Mucosa of descending colon (tissue), 3 donors: Measurements from ENCODE around the gene CD248. TPM values are rescaled to one million over a fixed set of nuclear protein-coding genes. Genes with fewer than 3 reads are reported as not detected.

Source experiments
- ATAC-seq: fragments of 200-7000 bp; cut with Tn5 transposase; one replicate; pipeline ENCODE4 v1.9.1; 2020; ENCODE audit warnings: mild to moderate bottlenecking, moderate library complexity
- DNase-seq, 3 donors: peaks; one replicate each; pipeline ENCODE4 v3.0.0-alpha.2; 2020
- H3K36me3 ChIP-seq: fragments of 200-600 bp; one replicate; pipeline ENCODE4 v1.8.0; 2021; ENCODE audit warnings: low read depth, mild to moderate bottlenecking
- H3K4me1 ChIP-seq: fragments of 200-600 bp; one replicate; pipeline ENCODE4 v1.8.0; 2021; ENCODE audit warnings: low read depth, mild to moderate bottlenecking
- H3K4me3 ChIP-seq: fragments of 200-600 bp; one replicate; pipeline ENCODE4 v1.8.0; 2021; ENCODE audit warnings: mild to moderate bottlenecking
- H3K9me3 ChIP-seq: fragments of 200-600 bp; one replicate; pipeline ENCODE4 v1.8.0; 2021; ENCODE audit warnings: mild to moderate bottlenecking
- CTCF ChIP-seq: fragments of 200-600 bp; IDR thresholded peaks from one replicate; pipeline ENCODE4 v1.8.0; 2022; ENCODE audit warnings: antibody characterized with exemption, mild to moderate bottlenecking
- intact Hi-C, 2 donors: fragments of 100-400 bp; cut with DNase I in 1 of 2; cut with micrococcal nuclease in 1 of 2; formaldehyde crosslinking; loops; one replicate each; pipeline versions ENCODE4 v1.11.0 to v1.11.1; 2022; cut with DNase I, micrococcal nuclease
- total RNA-seq, 3 donors: library from RNA; stranded (reverse); fragmentation: NEBNext Ultra II Directional in 2 of 3; extraction: Animal tissue kit (Norgen Biotek cat#: 25700) in 2 of 3; gene quantifications; one replicate each; pipeline versions ENCODE4 v1.2.1 to v1.2.4, GENCODE V29; 2021 to 2023
- donor health status: DM: no; HTN: no; CAD: no; lungs with moderate emphysema.
- donor health status: DM: no; HTN: no; CAD: no.
- donor health status: DM: no; HTN: yes; CAD: no.

The CD248 gene
- total RNA-seq, 3 donors from 2014 or later, result 4.5 to 37.7 (median 28.5) TPM

- H3K9me3 ChIP-seq, result no peaks in the 10 kb centered on the region
- peak in 1 of 3 donors; percentile 50 for DNase-seq
- TF ChIP-seq CTCF, result no peak
- no peak for ATAC-seq
- H3K36me3 ChIP-seq, result no peaks in the 10 kb centered on the region
- intact Hi-C loops, result no loop called here
- peaks cover 13% of the 10 kb centered on the region for H3K4me1 ChIP-seq
- no peak overlapping the region for H3K4me3 ChIP-seq
Measured at GRCh38 chr11:66294626-66295620, 21.9 kb downstream of the CD248 start.

- DNase-seq (peak in 1 of 3 donors; percentile 34), ATAC-seq (no peak)
- Histone ChIP-seq H3K4me1 (peaks cover 19% of the 10 kb centered on the region), H3K4me3 (no peak overlapping the region), H3K36me3 (no peaks in the 10 kb centered on the region), H3K9me3 (no peaks in the 10 kb centered on the region)
- TF ChIP-seq CTCF, result no peak
- intact Hi-C loops, result no loop called here
Measured at GRCh38 chr11:66293777-66294625, 22.8 kb downstream of the CD248 start.

GRCh38 chr11:66293352-66293751 is 23.5 kb downstream of the CD248 start:
- no peaks in the 10 kb centered on the region for H3K36me3 ChIP-seq
- ATAC-seq (no peak), DNase-seq (peak in 1 of 3 donors; percentile 38)
- TF ChIP-seq CTCF, result no peak
- no peak overlapping the region for H3K4me3 ChIP-seq
- intact Hi-C loops, result no loop called here
- peaks cover 22% of the 10 kb centered on the region for H3K4me1 ChIP-seq
- no peaks in the 10 kb centered on the region for H3K9me3 ChIP-seq

- intact Hi-C loops, result no loop called here
- H3K4me1 ChIP-seq, result peaks cover 28% of the 10 kb centered on the region
- ATAC-seq (no peak), DNase-seq (peak in 1 of 3 donors; percentile 41)
- H3K4me3 ChIP-seq, result no peak overlapping the region
- TF ChIP-seq CTCF, result no peak
- H3K9me3 ChIP-seq, result no peaks in the 10 kb centered on the region
- H3K36me3 ChIP-seq, result no peaks in the 10 kb centered on the region
Measured at GRCh38 chr11:66292543-66293332, 24.1 kb downstream of the CD248 start.
